Thyroid gland (tissue), 4 donors: ENCODE measurements around the gene FAM149B1. TPM values are rescaled to one million over a fixed set of nuclear protein-coding genes. Genes with fewer than 3 reads are reported as not detected.

ENCODE experiments used
- DNase-seq, 2 donors: peaks; one replicate each; pipeline ENCODE4 v3.0.0-alpha.2; 2019
- H3K27ac ChIP-seq, 3 donors: fragments of 200-600 bp; sonication (generic); 1 replicate in 2 of 3; 2 replicates in 1 of 3; pipeline ENCODE4 v1.5.1; 2016 to 2019; ENCODE audit warnings: mild to moderate bottlenecking in 1 of 3, moderate library complexity in 1 of 3
- H3K27me3 ChIP-seq: fragments of 200-600 bp; sonication (generic); one replicate; pipeline ENCODE4 v1.5.1; 2019
- H3K36me3 ChIP-seq, 2 donors: fragments of 200-600 bp; sonication (generic); one replicate each; pipeline ENCODE4 v1.5.1; 2016 to 2019
- H3K4me1 ChIP-seq, 2 donors: fragments of 200-600 bp; sonication (generic); one replicate each; pipeline ENCODE4 v1.5.1; 2017 to 2019
- H3K4me3 ChIP-seq, 3 donors: fragments of 200-600 bp; sonication (generic); replicated peaks in 1 of 3; 1 replicate in 2 of 3; 2 replicates in 1 of 3; pipeline ENCODE4 v1.5.1; 2016; ENCODE audit warnings: mild to moderate bottlenecking in 1 of 3
- H3K9me3 ChIP-seq: fragments of 200-600 bp; sonication (generic); one replicate; pipeline ENCODE4 v1.5.1; 2017
- POLR2A ChIP-seq, 2 donors: fragments of 450-650 bp; IDR thresholded peaks; one replicate each; pipeline ENCODE4 v1.6.1; 2017; ENCODE audit warnings: antibody characterized with exemption in 2 of 2, mild to moderate bottlenecking in 2 of 2, moderate library complexity in 1 of 2
- WGBS, 2 donors: methylation state at CpG; one replicate each; pipeline ENCODE4 v1.1.5; 2017; 5-methylcytosine and 5-hydroxymethylcytosine counted together
- intact Hi-C: fragments of 100-400 bp; cut with DNase I; formaldehyde crosslinking; loops from one replicate; pipeline ENCODE4 v1.15.1; 2023
- total RNA-seq, 4 donors: library from RNA; depleted of rRNA; stranded (reverse); fragments of >200 nt; gene quantifications; one replicate each; pipeline ENCODE4 v1.2.3, GENCODE V29; 2016
- TF ChIP-seq, protein P1 (sequence below), 6 experiments: fragments of 200-600 bp in 3 of 6; fragments of 450-650 bp in 3 of 6; sonication (generic) in 3 of 6; IDR thresholded peaks; one replicate each; pipeline ENCODE4 v1.5.1; 2016 to 2019; ENCODE audit warnings: antibody characterized with exemption in 6 of 6, mild to moderate bottlenecking in 2 of 6, inconsistent platforms in 1 of 6, moderate library complexity in 1 of 6

Gene FAM149B1
- total RNA-seq, 4 donors from 2014 or later: 20.2 to 21.4 (median 20.9) TPM

GRCh38 chr10:73246646-73247508 is 79.0 kb downstream of the FAM149B1 start, which contains the start of gene DNAJC9:
Gene DNAJC9, minus strand, starts transcription at chr10:73247255. Its CDS starts 66 bp downstream, at chr10:73247189.
- peak in 1 of 2 donors; percentile 80 for TF ChIP-seq POLR2A (IDR thresholded peaks at IDR 0.05)
- TF ChIP-seq, protein P1, sequence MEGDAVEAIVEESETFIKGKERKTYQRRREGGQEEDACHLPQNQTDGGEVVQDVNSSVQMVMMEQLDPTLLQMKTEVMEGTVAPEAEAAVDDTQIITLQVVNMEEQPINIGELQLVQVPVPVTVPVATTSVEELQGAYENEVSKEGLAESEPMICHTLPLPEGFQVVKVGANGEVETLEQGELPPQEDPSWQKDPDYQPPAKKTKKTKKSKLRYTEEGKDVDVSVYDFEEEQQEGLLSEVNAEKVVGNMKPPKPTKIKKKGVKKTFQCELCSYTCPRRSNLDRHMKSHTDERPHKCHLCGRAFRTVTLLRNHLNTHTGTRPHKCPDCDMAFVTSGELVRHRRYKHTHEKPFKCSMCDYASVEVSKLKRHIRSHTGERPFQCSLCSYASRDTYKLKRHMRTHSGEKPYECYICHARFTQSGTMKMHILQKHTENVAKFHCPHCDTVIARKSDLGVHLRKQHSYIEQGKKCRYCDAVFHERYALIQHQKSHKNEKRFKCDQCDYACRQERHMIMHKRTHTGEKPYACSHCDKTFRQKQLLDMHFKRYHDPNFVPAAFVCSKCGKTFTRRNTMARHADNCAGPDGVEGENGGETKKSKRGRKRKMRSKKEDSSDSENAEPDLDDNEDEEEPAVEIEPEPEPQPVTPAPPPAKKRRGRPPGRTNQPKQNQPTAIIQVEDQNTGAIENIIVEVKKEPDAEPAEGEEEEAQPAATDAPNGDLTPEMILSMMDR (IDR thresholded peaks at IDR 0.05): peak in 1 of 6 experiments; percentile 30
- DNase-seq: peak; percentile 95 to 96
- H3K4me3 ChIP-seq: peak within 1 kb of the TSS; percentile 37 to 80 (median 79)
- no peaks in the 10 kb centered on the region for H3K9me3 ChIP-seq
- H3K4me1 ChIP-seq: peaks cover 14 to 20% of the 10 kb centered on the region in 2 donors
- no peaks in the 10 kb centered on the region for H3K27me3 ChIP-seq
- H3K36me3 ChIP-seq: peaks cover 14% of the 10 kb centered on the region in 2 donors
- peak within 1 kb of the TSS in 2 of 3 donors; percentile 39 to 61 for H3K27ac ChIP-seq
- intact Hi-C loops: no loop called here
- 1% methylated on average over 21 to 35 of the region's 78 CpGs for WGBS, 2 donors

GRCh38 chr10:73247509-73248258 is 79.8 kb downstream of the FAM149B1 start:
- WGBS, 2 donors: 52 to 53% methylated on average over 4 of the region's 4 CpGs
- no peak for DNase-seq
- Histone ChIP-seq H3K9me3 (no peaks in the 10 kb centered on the region), H3K4me3 (peak overlapping the region; percentile 37 to 80 (median 79)), H3K4me1 (peaks cover 15 to 20% of the 10 kb centered on the region in 2 donors), H3K27me3 (no peaks in the 10 kb centered on the region), H3K27ac (peak overlapping the region in 2 of 3 donors; percentile 39 to 61), H3K36me3 (peaks cover 7 to 13% of the 10 kb centered on the region in 2 donors)
- TF ChIP-seq, protein P1 (IDR thresholded peaks at IDR 0.05): no peak
- intact Hi-C loops: no loop called here

- no peak overlapping the region for H3K27ac ChIP-seq
- H3K36me3 ChIP-seq: peaks cover 1 to 13% of the 10 kb centered on the region in 2 donors
- no peaks in the 10 kb centered on the region for H3K9me3 ChIP-seq
- intact Hi-C loops: no loop called here
- H3K4me1 ChIP-seq: peaks cover 19 to 22% of the 10 kb centered on the region in 2 donors
- WGBS, 2 donors: 88% methylated on average over 5 of the region's 5 CpGs
- TF ChIP-seq, protein P1 (IDR thresholded peaks at IDR 0.05): no peak
- no peak for TF ChIP-seq POLR2A (IDR thresholded peaks at IDR 0.05)
- no peaks in the 10 kb centered on the region for H3K27me3 ChIP-seq
- DNase-seq: no peak
- H3K4me3 ChIP-seq: no peak overlapping the region
Measured at GRCh38 chr10:73248259-73248724, 80.4 kb downstream of the FAM149B1 start.

DNA sequence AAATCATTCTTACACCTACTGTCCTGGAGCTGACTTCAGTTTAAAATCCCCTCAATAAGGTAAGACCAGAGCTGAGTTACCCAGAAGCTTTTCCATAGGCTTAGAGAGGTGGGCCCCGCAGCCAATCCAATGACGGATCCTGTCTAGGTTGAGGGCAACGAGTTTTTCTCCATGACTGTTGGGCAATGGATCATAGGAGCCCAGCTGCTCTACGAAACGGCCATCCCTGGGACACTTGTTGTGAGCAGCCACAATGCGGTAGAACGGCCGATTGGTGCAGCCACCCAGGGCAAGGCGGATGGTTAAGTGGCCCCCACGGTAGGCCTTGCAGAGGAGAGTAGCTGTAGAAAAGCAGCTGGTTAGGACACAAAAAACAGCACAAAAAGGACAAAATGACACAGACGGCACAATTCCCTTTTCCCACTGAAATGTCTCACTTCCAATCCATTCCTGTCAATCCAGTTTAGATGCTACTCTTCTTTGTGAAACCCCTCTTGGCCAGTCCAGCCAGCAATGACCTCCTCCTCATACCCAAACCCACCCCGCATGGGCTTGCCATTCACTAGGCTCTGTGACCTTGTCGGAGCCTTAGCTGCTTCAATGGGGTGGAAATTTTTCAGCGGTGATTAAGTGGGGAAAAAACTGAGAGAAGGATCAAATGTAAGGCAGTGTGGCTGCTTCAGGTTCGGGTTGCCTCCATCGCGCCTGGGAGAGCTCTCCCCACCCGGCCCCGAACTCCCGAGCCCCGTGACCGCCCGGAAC is 83.9 kb downstream of the FAM149B1 start:
- intact Hi-C loops: no loop called here
- H3K4me1 ChIP-seq: peaks cover 14 to 19% of the 10 kb centered on the region in 2 donors
- no peaks in the 10 kb centered on the region for H3K9me3 ChIP-seq
- H3K4me3 ChIP-seq: peak overlapping the region; percentile 43 to 59 (median 48)
- WGBS, 2 donors: 10 to 14% methylated on average over 23 of the region's 23 CpGs
- peaks cover 0 to 4% of the 10 kb centered on the region in 2 donors for H3K36me3 ChIP-seq
- H3K27me3 ChIP-seq: no peaks in the 10 kb centered on the region
- TF ChIP-seq, protein P1 (IDR thresholded peaks at IDR 0.05): no peak
- no peak for TF ChIP-seq POLR2A (IDR thresholded peaks at IDR 0.05)
- peak overlapping the region; percentile 46 to 87 (median 64) for H3K27ac ChIP-seq
- no peak for DNase-seq
